H9 (cell line): ENCODE data around the gene DPF3. TPM values are rescaled to one million over a fixed set of nuclear protein-coding genes. Genes with fewer than 3 reads are reported as not detected.

Experiments
- DNase-seq: peaks from one replicate; pipeline ENCODE4 v3.0.0-alpha.2; 2017
- H2AFZ ChIP-seq: one replicate; pipeline ENCODE4 v1.6.1; 2013; ENCODE audit warnings: mild to moderate bottlenecking, low read length, control low read depth, moderate library complexity
- H2AK5ac ChIP-seq: 2 replicates; pipeline ENCODE4 v1.6.1; 2013; ENCODE audit warnings: low read length, control low read depth, mixed read lengths; ENCODE audit not compliant: insufficient read length
- H2BK120ac ChIP-seq: one replicate; pipeline ENCODE4 v1.6.1; 2013; ENCODE audit warnings: low read depth, mild to moderate bottlenecking, low read length, control low read depth, inconsistent platforms; ENCODE audit not compliant: poor library complexity, severe bottlenecking
- H2BK12ac ChIP-seq: 2 replicates; pipeline ENCODE4 v1.6.1; 2013; ENCODE audit warnings: low read length, control low read depth, mixed read lengths, low read depth; ENCODE audit not compliant: insufficient read length
- H2BK15ac ChIP-seq: 2 replicates; pipeline ENCODE4 v1.6.1; 2013; ENCODE audit warnings: low read depth, low read length, control low read depth
- H2BK20ac ChIP-seq: one replicate; pipeline ENCODE4 v1.6.1; 2013; ENCODE audit warnings: low read depth, mild to moderate bottlenecking, low read length, control low read depth, inconsistent platforms; ENCODE audit not compliant: poor library complexity, severe bottlenecking
- H2BK5ac ChIP-seq: 2 replicates; pipeline ENCODE4 v1.6.1; 2013; ENCODE audit warnings: low read length, control low read depth, mixed read lengths; ENCODE audit not compliant: insufficient read length
- H3K14ac ChIP-seq: 2 replicates; pipeline ENCODE4 v1.6.1; 2013; ENCODE audit warnings: low read length, control low read depth; ENCODE audit not compliant: insufficient read depth
- H3K18ac ChIP-seq: 2 replicates; pipeline ENCODE4 v1.6.1; 2013; ENCODE audit warnings: low read depth, mild to moderate bottlenecking, mixed read lengths, low read length, control low read depth; ENCODE audit not compliant: insufficient read length
- H3K23ac ChIP-seq: 2 replicates; pipeline ENCODE4 v1.6.1; 2013; ENCODE audit warnings: low read length, control low read depth, mixed read lengths, low read depth; ENCODE audit not compliant: insufficient read length
- H3K23me2 ChIP-seq: 2 replicates; pipeline ENCODE4 v1.6.1; 2013; ENCODE audit warnings: low read depth, mild to moderate bottlenecking, mixed read lengths, low read length, control low read depth; ENCODE audit not compliant: insufficient read length, poor library complexity, severe bottlenecking
- H3K27ac ChIP-seq: 2 replicates; pipeline ENCODE4 v1.5.1; 2013; ENCODE audit warnings: low read length, control low read depth, mixed read lengths, low read depth; ENCODE audit not compliant: insufficient read length
- H3K27me3 ChIP-seq: 2 replicates; pipeline ENCODE4 v1.6.1; 2013; ENCODE audit warnings: low read length, control low read depth, inconsistent platforms; ENCODE audit not compliant: insufficient read depth
- H3K4ac ChIP-seq: 2 replicates; pipeline ENCODE4 v1.6.1; 2013; ENCODE audit warnings: low read depth, mild to moderate bottlenecking, control low read depth, inconsistent platforms, low read length, moderate library complexity
- H3K4me1 ChIP-seq: 2 replicates; pipeline ENCODE4 v1.6.1; 2013; ENCODE audit warnings: low read length, control low read depth, inconsistent platforms; ENCODE audit not compliant: insufficient read depth
- H3K4me2 ChIP-seq: 2 replicates; pipeline ENCODE4 v1.6.1; 2013; ENCODE audit warnings: low read length, control low read depth, mixed read lengths; ENCODE audit not compliant: insufficient read length, insufficient read depth
- H3K56ac ChIP-seq: 2 replicates; pipeline ENCODE4 v1.6.1; 2013; ENCODE audit warnings: low read depth, mild to moderate bottlenecking, mixed read lengths, low read length, control low read depth; ENCODE audit not compliant: insufficient read length
- H3K79me1 ChIP-seq: 2 replicates; pipeline ENCODE4 v1.6.1; 2013; ENCODE audit warnings: low read depth, mild to moderate bottlenecking, moderate library complexity, low read length, control low read depth, inconsistent platforms; ENCODE audit not compliant: insufficient read depth, poor library complexity, severe bottlenecking
- H3K79me2 ChIP-seq: 2 replicates; pipeline ENCODE4 v1.6.1; 2013; ENCODE audit warnings: low read length, control low read depth, inconsistent platforms; ENCODE audit not compliant: insufficient read depth
- H3K9ac ChIP-seq: 2 replicates; pipeline ENCODE4 v1.6.1; 2013; ENCODE audit warnings: low read length, control low read depth, mixed read lengths; ENCODE audit not compliant: insufficient read length; ENCODE audit errors: extremely low read depth
- H3K9me3 ChIP-seq: one replicate; pipeline ENCODE4 v1.6.1; 2013; ENCODE audit warnings: low read depth, low read length, inconsistent platforms; ENCODE audit not compliant: control insufficient read depth
- H3T11ph ChIP-seq: one replicate; pipeline ENCODE4 v1.6.1; 2013; ENCODE audit warnings: mild to moderate bottlenecking, low read length, control low read depth, inconsistent platforms
- H4K20me1 ChIP-seq: one replicate; pipeline ENCODE4 v1.6.1; 2013; ENCODE audit not compliant: control insufficient read depth, insufficient read length, insufficient read depth
- H4K5ac ChIP-seq: 2 replicates; pipeline ENCODE4 v1.6.1; 2013; ENCODE audit warnings: low read depth, mild to moderate bottlenecking, mixed read lengths, low read length, control low read depth; ENCODE audit not compliant: insufficient read length
- H4K8ac ChIP-seq: replicated peaks from 2 replicates; pipeline ENCODE4 v1.6.1; 2013; ENCODE audit warnings: low read length, control low read depth, mixed read lengths, low read depth; ENCODE audit not compliant: insufficient read length
- H4K91ac ChIP-seq: 2 replicates; pipeline ENCODE4 v1.6.1; 2013; ENCODE audit warnings: low read depth, mild to moderate bottlenecking, moderate library complexity, mixed read lengths, low read length, control low read depth; ENCODE audit not compliant: insufficient read length
- H3K27ac Mint-ChIP-seq, 3 experiments: 2 replicates in 2 of 3; 3 replicates in 1 of 3; pipeline ENCODE4 v1.8.0; 2020 to 2021; ENCODE audit warnings: mixed read lengths in 3 of 3, mild to moderate bottlenecking in 1 of 3, moderate library complexity in 1 of 3
- H3K27me3 Mint-ChIP-seq: 2 replicates; pipeline ENCODE4 v1.8.0; 2021; ENCODE audit warnings: low read depth, mild to moderate bottlenecking, moderate library complexity, mixed read lengths
- H3K36me3 Mint-ChIP-seq, 3 experiments: 2 replicates in 2 of 3; 3 replicates in 1 of 3; pipeline ENCODE4 v1.8.0; 2020 to 2021; ENCODE audit warnings: low read depth in 3 of 3, mixed read lengths in 3 of 3; ENCODE audit not compliant: insufficient read depth in 1 of 3
- H3K4me1 Mint-ChIP-seq, 2 experiments: 2 replicates each; pipeline ENCODE4 v1.8.0; 2020; ENCODE audit warnings: mixed read lengths in 2 of 2
- H3K4me3 Mint-ChIP-seq, 2 experiments: 2 replicates in 1 of 2; 3 replicates in 1 of 2; pipeline ENCODE4 v1.8.0; 2020 to 2021; ENCODE audit warnings: mild to moderate bottlenecking in 2 of 2, mixed read lengths in 2 of 2, moderate library complexity in 1 of 2
- H3K9me3 Mint-ChIP-seq, 2 experiments: 2 replicates in 1 of 2; 3 replicates in 1 of 2; pipeline ENCODE4 v1.8.0; 2020; ENCODE audit warnings: mild to moderate bottlenecking in 2 of 2, mixed read lengths in 2 of 2, moderate library complexity in 1 of 2
- whole genome bisulfite sequencing: extraction: QIAGEN DNeasy Blood & Tissue Kit; methylation state at CpG from one replicate; pipeline ENCODE4 v1.1.7; 2013; ENCODE audit warnings: missing lambda C conversion rate, low lambda C conversion rate, mixed read lengths; ENCODE audit not compliant: insufficient read length; ENCODE audit errors: extremely low coverage; 5-methylcytosine and 5-hydroxymethylcytosine counted together
- total RNA-seq: library from RNA; stranded (reverse); gene quantifications from 2 replicates; pipeline ENCODE4 v1.2.1, GENCODE V29; 2021
- TF ChIP-seq, protein P1 (sequence below): fragments of 200-600 bp; sonication (generic); conservative IDR thresholded peaks from 3 replicates; pipeline ENCODE4 v1.8.0; 2021; ENCODE audit warnings: antibody characterized with exemption, mild to moderate bottlenecking

DPF3 gene
- total RNA-seq, 1 experiment from 2014 or later, result not detected

DNA sequence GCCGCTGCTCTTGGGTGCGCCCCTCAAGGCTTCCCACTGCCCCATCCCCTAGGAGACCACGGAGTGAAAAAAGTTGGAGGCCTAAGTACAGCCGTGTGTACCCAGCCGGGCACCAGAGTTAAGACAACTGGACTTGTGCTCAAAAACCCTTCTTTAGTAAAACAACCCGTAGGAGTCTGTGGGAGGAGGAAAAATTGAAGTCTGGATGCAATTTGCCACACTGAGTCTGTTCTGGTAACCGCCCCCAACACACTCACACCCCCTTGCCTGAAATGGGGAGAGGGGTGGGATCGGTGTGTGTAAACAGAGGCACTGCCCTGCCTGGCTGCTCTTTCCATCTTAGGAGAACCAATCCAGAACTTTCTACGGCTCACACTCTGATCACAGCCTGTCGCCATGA is 41.7 kb downstream of the DPF3 start:
- no peak overlapping the region for H3K9ac ChIP-seq
- H2BK120ac ChIP-seq, result no peak overlapping the region
- no peak for DNase-seq
- TF ChIP-seq, protein P1, sequence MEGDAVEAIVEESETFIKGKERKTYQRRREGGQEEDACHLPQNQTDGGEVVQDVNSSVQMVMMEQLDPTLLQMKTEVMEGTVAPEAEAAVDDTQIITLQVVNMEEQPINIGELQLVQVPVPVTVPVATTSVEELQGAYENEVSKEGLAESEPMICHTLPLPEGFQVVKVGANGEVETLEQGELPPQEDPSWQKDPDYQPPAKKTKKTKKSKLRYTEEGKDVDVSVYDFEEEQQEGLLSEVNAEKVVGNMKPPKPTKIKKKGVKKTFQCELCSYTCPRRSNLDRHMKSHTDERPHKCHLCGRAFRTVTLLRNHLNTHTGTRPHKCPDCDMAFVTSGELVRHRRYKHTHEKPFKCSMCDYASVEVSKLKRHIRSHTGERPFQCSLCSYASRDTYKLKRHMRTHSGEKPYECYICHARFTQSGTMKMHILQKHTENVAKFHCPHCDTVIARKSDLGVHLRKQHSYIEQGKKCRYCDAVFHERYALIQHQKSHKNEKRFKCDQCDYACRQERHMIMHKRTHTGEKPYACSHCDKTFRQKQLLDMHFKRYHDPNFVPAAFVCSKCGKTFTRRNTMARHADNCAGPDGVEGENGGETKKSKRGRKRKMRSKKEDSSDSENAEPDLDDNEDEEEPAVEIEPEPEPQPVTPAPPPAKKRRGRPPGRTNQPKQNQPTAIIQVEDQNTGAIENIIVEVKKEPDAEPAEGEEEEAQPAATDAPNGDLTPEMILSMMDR, result no peak
- H3K9me3 Mint-ChIP-seq, result no peaks in the 10 kb centered on the region
- H3K4me2 ChIP-seq, result no peak overlapping the region
- WGBS, result no CpG with 5 or more reads among the region's 10 CpGs
- H3K23ac ChIP-seq, result no peak overlapping the region
- no peak overlapping the region for H2BK15ac ChIP-seq
- H3K27ac Mint-ChIP-seq, result no peak overlapping the region
- H3K14ac ChIP-seq, result no peak overlapping the region; the same call in 1 of the 2 replicates
- no peak overlapping the region for H2BK12ac ChIP-seq
- no peaks in the 10 kb centered on the region for H3K79me2 ChIP-seq
- H4K8ac ChIP-seq, result no peak overlapping the region
- H3K18ac ChIP-seq, result no peak overlapping the region
- no peak overlapping the region for H3K4ac ChIP-seq
- no peak overlapping the region for H3K27ac ChIP-seq
- H3K27me3 Mint-ChIP-seq, result peaks cover 9% of the 10 kb centered on the region
- no peaks in the 10 kb centered on the region for H3K23me2 ChIP-seq
- no peak overlapping the region for H2AK5ac ChIP-seq
- H2BK5ac ChIP-seq, result no peak overlapping the region
- no peak overlapping the region for H4K5ac ChIP-seq
- no peak overlapping the region for H3T11ph ChIP-seq
- H3K56ac ChIP-seq, result no peak overlapping the region
- H3K27me3 ChIP-seq, result no peaks in the 10 kb centered on the region; the same call in 1 of the 2 replicates
- no peaks in the 10 kb centered on the region for H3K9me3 ChIP-seq
- no peak overlapping the region for H2BK20ac ChIP-seq
- H3K4me3 Mint-ChIP-seq, result no peak overlapping the region
- H4K20me1 ChIP-seq, result no peaks in the 10 kb centered on the region
- H4K91ac ChIP-seq, result no peak overlapping the region
- peaks cover 0 to 1% (median 0%) of the 10 kb centered on the region in 3 experiments; a peak in 1 of 7 replicates for H3K36me3 Mint-ChIP-seq
- peaks cover 26 to 29% of the 10 kb centered on the region in 2 experiments for H3K4me1 Mint-ChIP-seq
- H3K79me1 ChIP-seq, result no peaks in the 10 kb centered on the region
- no peaks in the 10 kb centered on the region for H3K4me1 ChIP-seq
- no peak overlapping the region for H2AFZ ChIP-seq
